MM.1S (cell line): ENCODE data around the gene UBLCP1.

ENCODE experiments used
- CTCF ChIP-seq: fragments of 300-600 bp; sonication (generic); IDR thresholded peaks from 2 replicates; pipeline ENCODE4 v1.5.1; 2016; ENCODE audit warnings: antibody characterized with exemption, low read length, mixed read lengths
- EZH2phosphoT487 ChIP-seq: fragments of 300-600 bp; sonication (generic); IDR thresholded peaks from 2 replicates; pipeline ENCODE4 v1.6.1; 2018; ENCODE audit warnings: antibody characterized with exemption, low read length

GRCh38 chr5:159216454-159216853 is 46.6 kb upstream of the UBLCP1 start:
- TF ChIP-seq CTCF (no peak), EZH2phosphoT487 (no peak)
